Activated CD4-positive, CD25-positive, alpha-beta regulatory T cell treated with anti-CD3 and anti-CD28 coated beads, Interleukin-2, amount 50 U/mL, for 72 hours (primary cell): ENCODE data around the gene HINT1.
"Not testable (repeated sequence)": the region's sequence is repeated elsewhere in the genome, so short reads cannot be mapped to it uniquely, and the experiment has no call there.

ENCODE experiments used
- DNase-seq: peaks from one replicate; pipeline ENCODE4 v3.0.0; 2021

HINT1 gene

GRCh38 chr5:131165119-131165727 lies at the start of gene HINT1:
TSS of gene HINT1 (minus strand) at chr5:131165256. CDS start at chr5:131165205, 51 bp downstream.
- DNase-seq: peak; percentile 95

- DNase-seq: no peak
These were observed 49.7 kb upstream of the HINT1 start for GRCh38 chr5:131214609-131215227.

DNA sequence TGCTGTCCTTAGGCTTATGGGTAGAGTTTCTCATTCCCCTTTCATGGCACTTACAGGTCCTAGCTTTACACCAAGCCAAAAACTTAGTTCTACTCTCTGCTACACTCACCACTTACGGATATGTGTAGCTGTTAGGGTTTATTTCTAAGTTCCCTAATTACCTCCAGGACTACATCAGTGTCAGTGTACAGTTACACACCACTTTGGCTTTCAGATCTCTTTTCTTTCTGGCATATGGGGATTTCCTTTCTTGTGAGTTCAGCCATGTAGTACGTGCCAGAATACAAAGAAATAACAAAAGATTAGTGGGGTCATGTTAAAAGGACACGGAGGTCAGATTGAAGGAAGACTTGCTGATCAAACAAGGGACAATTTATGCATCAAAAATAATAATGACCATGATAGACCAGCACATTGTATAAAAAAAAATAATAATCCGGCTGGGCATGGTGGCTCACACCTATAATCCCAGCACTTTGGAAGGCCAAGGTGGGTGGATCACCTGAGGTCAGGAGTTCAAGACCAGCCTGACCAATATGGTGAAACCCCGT lies 47.5 kb upstream of the HINT1 start:
- DNase-seq: no peak

DNA sequence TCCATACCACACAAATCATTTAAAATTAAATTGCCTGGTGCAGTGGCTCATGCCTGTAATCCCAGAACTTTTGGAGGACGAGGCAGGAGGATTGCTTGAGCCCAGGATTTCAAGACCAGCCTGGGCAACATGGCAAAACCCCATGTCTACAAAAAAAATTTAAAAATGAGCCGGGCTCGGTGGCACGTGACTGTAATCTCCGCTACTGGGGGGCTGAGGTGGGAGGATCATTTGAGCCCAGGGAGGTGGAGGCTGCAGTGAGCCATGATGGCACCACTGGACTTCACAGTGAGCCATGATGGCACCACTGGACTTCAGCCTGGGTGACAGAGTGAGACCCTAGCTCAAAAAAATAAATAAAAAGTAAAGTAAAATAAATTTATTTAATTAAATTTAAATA lies 46.6 kb upstream of the HINT1 start:
- no peak for DNase-seq

- no peak for DNase-seq
These were observed 45.1 kb upstream of the HINT1 start for GRCh38 chr5:131210151-131210510.

DNA sequence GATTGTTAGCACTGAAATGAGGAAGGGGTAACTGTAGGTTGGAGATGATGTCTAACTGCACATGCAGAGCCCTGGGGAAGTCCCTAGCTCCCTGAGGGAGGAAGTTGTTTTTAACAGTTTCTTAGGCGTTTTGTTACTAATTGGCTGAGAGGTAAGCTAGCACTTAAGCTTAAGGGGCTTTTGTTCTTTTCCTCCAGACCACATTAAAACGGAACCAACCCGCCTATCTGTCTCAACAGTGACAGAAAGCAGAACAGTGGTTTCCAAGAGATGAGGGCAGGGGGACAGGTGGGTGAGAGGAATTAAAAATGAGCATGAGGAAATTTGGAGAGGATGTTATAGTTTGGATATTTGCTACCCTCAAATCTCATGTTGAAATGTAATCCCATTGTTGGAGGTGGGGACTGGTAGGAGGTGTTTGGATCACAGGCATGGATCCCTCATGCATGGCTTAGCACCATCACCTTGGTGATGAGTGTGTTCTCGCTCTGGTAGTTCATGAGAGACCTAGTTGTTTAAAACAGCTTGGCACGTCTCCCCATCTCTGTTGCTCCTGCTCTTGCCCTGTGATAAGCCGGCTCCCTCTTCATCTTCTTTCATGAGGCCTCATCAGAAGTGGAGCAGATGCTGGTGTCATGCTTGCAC lies 44.6 kb upstream of the HINT1 start:
- no peak for DNase-seq

GRCh38 chr5:131209175-131209505 lies 44.1 kb upstream of the HINT1 start:
- DNase-seq: no peak

- no peak for DNase-seq
These were observed 41.7 kb upstream of the HINT1 start for GRCh38 chr5:131206772-131207171.

GRCh38 chr5:131206061-131206460 lies 41.0 kb upstream of the HINT1 start:
- DNase-seq: no peak

DNA sequence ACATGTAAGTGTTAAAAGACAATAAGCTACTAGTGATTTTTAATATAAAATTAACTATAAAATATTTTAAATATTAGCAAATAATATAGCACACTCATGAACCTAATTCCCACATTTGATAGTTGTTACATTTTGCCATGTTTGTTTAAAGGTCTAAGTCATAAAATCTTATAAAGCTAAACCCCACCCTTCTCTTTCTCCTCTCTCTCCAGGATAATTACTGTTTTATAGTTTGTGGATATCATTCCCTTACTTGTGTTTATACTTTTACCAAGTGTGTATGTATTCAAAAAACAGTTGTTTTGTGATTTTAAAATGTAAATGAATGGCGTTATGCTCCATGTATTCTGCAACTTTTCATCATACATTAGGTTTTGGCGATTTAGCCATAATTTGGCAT lies 39.9 kb upstream of the HINT1 start:
- DNase-seq: no peak

DNA sequence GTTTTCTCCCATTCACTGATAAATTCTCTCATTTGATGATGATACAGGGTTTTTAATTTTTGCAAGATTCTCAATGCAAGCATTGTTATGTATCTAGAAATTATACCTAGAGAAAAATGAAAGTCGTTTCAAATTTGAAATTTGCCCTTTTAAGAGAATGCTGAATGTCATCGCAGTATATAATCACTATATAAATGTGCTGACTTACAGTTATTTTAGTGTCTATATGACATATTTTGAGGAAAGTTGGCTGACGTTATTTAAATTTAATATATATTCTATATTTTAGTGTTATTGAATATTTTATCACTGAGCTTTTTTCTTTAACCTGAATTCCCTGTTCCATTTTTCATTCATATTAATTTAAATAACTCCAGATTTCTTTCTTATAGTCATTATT lies 35.5 kb upstream of the HINT1 start:
- DNase-seq: no peak

GRCh38 chr5:131198625-131199024 lies 33.6 kb upstream of the HINT1 start:
- DNase-seq: no peak

- no peak for DNase-seq
These were observed 31.3 kb upstream of the HINT1 start for GRCh38 chr5:131196331-131196730.

GRCh38 chr5:131195696-131196095 lies 30.6 kb upstream of the HINT1 start:
- DNase-seq: no peak

GRCh38 chr5:131194725-131195124 lies 29.7 kb upstream of the HINT1 start:
- no peak for DNase-seq

DNA sequence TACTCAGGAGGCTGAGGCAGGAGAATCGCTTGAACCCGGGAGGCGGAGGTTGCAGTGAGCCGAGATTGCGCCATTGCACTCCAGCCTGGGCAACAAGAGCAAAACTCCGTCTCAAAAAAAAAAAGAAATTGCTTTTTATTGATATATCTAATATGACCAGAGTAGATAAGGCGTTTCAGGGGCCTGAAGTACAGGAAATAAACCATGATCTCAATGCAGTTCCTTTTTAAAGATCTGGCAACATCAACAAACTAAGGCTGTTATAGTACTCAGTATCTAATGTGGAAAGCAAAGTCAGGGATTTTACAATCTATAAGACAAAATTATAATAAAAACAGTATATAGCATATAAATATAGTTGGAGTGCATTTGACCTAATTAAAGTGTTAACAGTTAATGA lies 28.8 kb upstream of the HINT1 start:
- not testable (repeated sequence) for DNase-seq

GRCh38 chr5:131193106-131193505 lies 28.1 kb upstream of the HINT1 start:
- DNase-seq: no peak

DNA sequence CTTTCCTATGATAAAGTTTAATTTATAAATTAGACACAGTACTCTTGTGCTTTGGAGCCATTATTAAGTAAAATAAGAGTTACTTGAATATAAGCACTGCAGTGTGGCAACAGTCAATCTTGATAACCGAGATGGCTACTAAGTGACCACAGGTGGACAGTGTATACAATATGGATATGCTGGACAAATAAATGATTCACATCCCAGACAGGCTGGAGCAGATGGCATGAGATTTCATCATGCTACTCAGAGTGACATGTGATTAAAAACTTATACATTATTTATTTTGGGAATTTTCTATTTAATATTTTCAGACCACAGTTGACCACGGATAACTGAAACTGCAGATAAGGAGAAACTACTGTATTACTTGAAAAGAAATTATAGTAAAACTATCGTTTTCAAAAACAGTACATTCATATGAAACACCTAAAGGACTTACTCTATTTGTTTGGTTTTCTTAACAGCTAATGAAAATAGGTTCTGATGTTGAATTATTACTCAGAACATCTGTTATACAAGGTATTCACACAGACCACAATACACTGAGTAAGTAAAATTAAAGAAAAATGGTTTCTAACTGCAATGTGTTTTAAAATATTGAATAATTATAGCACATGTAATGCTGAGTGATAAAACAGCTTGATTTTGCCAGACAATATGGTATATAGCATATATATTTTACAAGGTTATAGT lies 21.7 kb upstream of the HINT1 start:
- no peak for DNase-seq

DNA sequence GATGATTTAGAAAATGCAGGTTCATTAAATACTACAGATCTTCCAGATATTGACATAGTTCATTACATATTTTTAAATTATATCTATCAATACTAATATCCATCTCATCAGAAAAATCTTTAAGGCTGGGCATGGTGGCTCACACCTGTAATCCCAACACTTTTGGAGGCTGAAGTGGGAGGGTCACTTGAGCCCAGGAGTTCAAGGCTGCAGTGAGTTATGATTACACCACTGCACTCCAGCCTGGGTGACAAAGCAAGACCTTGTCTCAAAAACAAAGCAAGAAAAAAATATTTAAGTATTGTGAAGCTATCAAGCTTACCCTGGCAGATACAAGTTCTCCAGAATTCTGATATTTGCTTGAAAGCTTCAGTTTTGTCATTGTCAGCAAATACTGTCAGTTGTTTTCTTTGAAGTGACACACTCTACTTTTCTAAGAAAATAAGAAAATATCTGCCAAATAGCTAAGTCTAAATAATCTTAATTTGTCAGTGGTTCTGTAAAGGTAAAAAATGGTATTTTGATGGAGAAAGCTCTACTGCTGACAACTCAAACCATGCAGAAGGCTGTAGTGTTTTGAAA lies 20.6 kb upstream of the HINT1 start:
- no peak for DNase-seq

DNA sequence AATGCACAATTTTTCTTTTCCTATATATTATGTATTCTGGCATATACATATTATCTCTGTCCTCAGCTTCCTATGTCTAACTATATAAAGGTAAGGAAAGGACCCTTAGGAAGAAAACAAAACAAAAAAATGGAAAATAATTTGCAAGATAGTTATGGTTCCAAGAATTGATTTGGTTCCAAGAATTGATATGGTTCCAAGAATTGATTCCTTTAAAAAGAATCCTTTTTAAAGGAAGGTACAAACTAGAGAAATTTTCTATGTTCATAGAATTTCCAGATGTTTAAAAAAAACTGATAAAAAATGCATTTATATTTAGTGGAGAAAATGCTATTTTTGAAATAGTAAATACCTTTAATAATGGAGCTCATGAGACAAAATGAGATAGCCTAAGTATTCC lies 17.8 kb upstream of the HINT1 start:
- DNase-seq: no peak

GRCh38 chr5:131180407-131180806 lies 15.4 kb upstream of the HINT1 start:
- no peak for DNase-seq

DNA sequence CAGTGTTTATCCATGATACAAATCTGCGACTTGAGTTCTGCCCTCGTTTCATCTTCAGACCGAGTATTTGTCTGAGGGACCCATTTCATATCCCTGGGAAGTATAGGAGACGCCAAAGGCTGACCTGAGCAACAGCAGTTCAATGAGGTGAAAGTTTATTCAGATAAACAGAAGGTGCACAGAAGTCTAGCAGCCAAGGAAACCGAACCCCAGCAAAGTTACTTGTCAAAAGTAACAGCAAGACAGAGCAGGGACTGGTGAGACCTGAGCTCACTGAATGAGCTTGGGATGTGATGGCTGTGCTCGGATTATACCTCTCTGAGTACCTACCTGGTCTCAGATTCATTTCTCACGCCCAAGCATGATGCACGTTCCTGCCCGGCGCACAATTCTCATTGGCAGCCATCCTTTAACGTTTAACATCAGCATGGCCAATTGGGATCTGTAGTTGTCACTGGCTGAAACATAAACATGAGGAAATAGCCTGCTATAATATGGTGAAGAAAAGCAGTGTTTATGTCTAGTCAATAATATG lies 6.3 kb upstream of the HINT1 start:
- no peak for DNase-seq
